Activated gamma-delta T cell treated with Interleukin-2 at 50 U/mL for 16 hours (primary cell): ENCODE measurements around the gene PHF20.
A peak's percentile ranks its signal among the peaks of the same experiment; 100 is the strongest.
"Not testable (repeated sequence)": the region's sequence is repeated elsewhere in the genome, so short reads cannot be mapped to it uniquely, and the experiment has no call there.

Experiments
- DNase-seq: peaks from one replicate; pipeline ENCODE4 v3.0.0-alpha.2; 2020

PHF20 gene

DNA sequence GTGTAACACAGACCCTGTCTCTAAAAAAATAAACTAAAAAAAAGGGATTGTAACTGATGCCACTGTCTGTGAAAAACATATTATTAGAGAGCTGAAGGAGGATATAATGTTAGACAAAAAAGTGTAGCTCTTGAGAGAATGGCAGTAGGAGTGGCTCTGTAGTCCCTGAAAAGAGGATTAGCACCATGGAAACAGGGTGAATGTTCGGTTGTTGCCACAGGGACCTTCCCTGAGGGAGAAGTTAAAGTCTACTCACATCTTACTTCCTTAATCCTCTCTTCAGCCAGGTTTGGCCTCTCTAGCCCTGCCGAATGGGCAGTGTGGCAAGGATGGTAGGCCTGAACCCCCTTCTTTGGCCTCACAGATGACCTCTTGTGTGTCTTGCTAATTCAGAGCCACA is 170.4 kb downstream of the PHF20 start:
- no peak for DNase-seq

DNA sequence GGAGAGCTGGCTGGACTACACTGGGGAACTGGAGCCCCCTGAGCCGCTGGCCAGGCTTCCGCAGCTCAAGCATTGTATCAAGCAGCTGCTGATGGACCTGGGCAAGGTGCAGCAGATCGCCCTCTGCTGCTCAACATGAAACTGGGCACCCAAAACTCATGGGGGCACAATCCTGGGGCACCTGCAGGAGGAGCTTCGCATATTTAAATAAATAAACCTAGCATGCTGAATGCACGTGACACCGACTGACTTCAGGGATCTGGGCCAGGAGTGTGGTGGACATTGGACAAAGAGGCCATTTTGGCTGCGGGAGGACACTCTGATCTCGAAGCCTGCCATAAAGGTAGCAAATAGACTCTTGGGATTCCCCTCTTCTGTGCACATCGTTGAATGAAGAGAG is 175.7 kb downstream of the PHF20 start:
- DNase-seq, result peak; percentile 9

DNA sequence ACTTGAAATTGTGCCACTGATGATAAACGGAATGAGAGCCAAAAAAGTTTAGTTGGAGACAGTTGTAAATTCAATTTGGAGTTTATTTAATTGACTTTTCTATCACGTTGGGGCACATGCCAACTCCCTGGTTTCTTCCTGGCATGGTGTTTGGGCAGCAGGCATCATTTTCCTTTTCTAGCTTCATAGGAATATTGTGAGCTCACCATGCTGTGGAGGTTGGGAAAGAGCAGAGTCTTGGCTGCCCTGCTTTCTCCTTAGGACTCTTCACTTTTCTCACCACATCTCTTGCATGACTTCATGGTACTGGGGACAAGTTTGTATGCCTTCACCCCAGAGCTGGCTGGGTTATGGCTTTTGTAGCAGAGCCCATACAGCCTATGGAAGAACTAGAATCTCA is 176.1 kb downstream of the PHF20 start:
- no peak for DNase-seq

DNA sequence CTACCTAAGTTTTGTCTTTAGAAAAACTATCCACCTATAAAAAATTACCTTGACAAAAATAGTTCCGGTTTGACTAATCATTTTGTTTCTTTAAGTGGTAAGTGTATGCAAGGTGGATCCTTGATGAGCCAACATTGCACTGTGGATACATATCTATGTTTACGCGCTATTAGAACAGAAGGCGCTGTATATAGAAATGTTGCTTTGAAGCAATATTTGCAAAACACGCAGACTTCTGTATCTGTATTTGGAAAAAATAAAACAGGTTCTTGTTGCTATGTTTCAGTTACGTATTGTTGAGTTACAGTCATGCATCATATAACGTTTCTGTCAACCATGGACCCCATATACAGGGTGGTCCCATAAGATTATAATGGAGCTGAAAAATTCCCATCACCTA is 178.3 kb downstream of the PHF20 start:
- no peak for DNase-seq

DNA sequence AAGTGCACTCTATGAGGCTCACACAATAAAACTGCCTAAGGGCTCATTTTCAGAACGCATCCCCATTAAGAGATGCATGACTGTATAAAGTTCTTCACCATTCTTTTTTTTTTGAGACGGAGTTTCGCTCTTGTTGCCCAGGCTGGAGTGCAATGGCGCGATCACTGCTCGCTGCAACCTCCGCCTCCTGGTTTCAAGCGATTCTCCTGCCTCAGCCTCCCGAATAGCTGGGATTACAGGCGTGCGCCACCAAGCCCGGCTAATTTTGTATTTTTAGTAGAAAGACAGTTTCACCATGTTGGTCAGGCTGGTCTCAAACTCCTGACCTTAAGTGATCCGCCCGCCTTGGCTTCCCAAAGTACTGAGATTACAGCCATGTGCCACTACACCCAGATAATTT is 180.3 kb downstream of the PHF20 start:
- not testable (repeated sequence) for DNase-seq

DNA sequence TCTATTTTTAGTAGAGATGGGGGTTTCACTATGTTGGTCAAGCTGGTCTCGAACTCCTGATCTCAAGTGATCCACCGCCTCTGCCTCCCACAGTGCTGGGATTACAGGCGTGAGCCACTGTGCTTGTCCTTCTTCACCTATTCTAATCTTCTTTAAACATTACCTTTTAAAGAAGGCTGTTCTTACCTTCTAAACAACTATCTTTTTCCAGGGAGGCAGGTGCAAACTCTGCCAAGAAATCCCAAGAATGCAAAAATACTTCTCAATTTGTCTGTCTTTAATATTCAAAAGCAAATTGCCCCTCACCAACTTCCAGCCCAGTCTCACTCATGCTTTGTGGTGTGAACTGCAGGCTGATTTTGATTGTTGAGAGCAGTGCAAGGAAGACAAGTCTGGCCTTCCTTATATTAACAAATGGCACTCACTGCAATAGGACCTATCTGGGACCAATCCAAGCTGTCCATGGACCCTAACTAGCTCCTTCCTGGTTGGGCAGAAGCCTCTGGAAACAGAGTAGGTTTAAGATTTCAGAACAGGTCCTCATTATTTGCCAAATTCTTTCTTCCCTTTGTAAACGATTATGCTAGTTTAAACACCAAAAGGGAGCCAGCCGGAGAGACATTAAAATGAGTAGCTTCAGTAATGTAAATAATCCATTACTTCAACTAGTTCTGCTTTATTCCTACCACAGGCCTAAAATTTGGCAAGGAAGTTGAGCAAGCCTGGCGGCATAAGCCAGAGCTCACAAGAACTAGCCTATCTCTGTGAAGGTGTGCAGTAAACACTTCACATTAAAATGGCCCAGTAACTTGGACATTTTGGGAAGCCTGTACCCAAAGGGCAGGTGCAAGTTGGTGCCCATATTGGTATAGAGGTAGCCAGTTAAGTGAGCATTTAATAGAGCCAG is 180.9 kb downstream of the PHF20 start:
- DNase-seq, result no peak

DNA sequence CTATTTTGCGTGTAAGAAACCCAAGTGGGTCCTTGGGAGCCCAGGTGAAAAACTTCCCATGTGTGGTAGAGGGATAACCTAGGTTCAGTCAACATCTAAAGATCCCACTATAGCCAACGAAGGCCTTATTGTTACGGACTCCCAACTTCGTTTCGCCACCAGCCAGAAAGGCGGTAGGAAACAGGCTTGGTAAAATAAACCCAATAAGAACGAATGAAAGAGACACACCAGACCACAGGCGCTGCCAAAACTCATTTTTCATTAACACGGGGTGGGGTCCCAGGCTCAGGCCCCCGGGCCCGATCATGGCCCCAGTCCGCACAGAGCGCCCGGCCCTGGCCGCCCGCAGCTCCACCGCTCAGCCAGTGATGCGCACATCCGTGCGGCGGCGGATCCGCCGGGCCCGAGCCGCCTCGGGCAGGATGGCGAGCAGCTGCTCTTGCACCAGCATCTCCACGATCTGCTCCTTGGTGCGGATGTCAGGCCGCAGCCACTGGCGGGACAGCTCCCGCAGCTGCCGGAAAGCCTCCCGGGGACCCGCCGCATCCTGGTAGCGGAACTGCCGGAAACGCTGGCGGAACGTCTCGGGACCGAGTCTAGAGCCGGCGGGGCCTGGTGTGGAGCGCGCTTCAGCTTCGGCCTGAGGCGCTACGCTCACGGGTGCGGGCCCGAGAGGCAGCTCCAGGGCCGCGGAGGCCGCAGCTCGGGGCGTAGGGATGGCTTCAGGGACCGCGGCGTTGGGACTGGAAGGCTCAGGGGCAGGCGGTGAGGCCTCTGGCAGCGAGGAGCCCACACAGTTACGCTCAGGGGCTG is 181.8 kb downstream of the PHF20 start:
- DNase-seq, result peak; percentile 59

DNA sequence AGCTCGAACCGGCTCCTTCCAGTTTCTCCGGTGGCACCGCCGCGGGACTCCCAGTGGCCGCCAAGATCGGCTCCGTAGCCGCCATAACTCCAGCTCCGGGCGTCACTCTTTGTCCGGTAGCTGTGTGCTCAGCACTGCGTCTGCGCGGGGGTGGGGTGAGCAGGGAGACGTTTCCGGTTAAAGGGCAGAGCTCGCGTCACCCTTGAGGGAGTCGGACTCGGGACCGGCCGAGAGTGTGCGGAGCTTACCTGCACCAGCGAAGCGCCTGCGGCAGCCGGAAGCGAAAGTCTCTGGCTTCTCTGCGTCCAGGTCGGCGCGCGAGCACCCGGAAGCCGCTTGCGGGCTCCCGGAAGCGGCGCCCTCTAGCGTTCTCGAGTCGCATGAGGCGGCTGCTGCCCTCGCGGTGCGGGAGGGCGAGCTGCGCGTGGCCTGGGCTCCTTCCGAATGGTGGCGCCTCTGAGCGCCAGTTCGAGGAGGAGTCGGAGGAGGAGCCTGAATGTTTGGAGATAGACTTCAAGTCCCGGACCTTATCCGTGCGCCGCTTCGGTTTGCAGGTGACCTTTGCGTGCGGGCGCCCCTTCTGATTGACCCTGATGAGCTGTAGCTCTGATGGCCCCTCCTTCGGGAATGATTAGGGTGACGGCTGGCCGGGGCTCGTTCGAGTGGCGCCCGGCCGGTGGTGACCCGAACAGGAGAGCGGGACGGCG is 182.5 kb downstream of the PHF20 start, which contains the start of gene SCAND1:
TSS of gene SCAND1 (minus strand) at position 303 of the 707 bp plus-strand sequence. CDS start at position 85, 218 bp downstream.
- peak; percentile 96 for DNase-seq

DNA sequence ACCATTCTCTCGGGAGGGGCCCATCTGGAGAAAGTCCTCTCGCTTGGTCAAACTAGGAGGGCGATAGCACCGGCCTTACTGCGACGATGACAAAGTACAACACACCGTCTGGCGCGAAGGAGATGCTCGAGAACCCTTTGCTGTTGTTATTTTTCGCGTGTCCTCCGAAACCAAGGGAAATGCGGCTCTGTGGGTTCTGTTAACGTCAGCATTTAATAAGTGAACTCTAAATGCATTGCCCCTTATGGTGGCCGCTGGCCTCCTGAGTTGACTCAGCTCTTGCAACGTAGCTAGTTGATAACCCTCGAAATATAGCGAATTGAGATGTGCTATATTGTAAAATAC is 183.1 kb downstream of the PHF20 start:
- no peak for DNase-seq

DNA sequence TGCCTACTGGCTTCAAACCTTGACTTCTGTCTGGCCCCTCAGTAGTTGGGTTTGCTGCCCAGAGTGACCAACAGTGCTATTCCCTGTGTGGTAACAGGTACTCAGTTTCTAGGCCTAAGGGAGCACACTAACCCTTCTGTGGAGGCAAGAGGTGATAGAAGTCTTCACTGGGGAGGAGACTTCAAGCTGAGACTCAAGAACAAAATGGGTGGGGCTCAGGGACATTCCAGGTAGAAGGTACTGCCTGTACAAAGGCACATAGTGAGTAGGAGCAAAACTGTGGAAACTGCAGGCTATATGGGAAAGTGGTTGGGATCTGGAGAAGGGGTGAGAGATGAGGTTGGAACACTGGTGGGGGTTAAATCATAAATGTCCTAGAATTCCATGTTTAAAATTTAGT is 184.8 kb downstream of the PHF20 start:
- no peak for DNase-seq

DNA sequence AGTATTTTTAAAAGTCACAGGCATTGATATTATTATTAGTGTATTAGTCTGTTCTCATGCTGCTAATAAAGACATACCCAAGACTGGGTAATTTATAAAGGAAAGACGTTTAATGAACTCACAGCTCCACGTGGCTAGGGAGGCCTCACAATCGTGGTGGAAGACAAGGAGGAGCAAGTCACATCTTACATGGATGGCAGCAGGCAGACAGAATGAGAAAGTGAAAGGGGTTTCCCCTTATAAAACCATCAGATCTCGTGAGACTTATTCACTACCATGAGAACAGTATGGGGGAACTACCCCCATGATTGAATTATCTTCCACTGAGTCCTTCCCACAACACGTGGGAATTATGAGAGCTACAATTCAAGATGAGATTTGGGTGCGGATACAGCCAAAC is 187.5 kb downstream of the PHF20 start:
- not testable (repeated sequence) for DNase-seq

DNA sequence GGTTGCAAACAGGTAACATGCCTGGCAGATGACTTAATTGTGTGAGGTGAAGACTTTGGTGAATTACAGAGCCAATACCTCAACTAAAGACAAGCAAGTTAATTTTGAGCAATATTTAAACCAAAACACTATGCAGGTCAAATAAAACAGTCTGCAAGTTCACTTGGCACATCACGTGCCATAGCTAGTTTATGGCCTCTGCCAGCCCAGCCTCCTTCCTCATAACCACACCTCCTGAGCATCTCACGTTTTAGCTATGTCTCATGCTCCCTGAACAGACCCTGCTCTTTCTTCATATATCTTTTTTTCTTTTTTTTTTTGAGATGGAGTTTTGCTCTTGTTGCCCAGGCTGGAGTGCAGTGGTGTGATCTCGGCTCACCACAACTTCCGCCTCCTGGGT is 192.1 kb downstream of the PHF20 start:
- DNase-seq, result no peak

DNA sequence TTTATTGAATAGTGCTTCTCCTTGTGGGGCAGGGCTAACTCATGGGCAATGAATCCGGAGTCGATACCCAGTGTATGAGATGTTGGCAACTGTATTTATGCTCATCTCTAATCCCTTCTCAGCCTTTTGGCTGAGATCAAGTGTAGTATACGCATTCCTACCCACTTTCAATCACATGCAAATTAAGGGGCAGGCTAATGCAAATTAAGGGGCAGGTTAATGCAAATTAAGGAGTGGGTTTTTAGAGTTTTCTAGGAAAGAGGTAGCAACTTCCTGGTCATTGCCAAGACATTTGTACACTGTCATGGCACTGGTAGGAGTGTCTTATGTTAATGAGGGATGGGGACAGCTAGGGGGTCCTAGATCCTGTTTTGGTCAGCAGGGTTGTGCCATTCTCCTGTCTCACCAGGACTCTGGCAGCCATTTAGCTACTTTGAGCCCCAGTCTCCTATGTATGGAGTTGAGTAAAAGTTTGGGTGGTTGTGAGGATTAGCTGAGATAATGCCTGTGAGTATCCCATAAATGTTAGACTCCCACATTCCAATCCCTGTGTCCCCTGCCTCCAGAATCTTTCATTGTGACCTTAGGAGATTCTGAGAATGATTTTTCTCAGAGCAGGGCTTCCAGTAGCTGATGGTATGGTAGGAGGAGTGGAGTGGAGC is 196.3 kb downstream of the PHF20 start, which contains the start of gene CNBD2:
TSS of gene CNBD2 (plus strand) at position 612 of the 662 bp plus-strand sequence. CDS start 173 bp downstream, outside the sequence.
- no peak for DNase-seq

DNA sequence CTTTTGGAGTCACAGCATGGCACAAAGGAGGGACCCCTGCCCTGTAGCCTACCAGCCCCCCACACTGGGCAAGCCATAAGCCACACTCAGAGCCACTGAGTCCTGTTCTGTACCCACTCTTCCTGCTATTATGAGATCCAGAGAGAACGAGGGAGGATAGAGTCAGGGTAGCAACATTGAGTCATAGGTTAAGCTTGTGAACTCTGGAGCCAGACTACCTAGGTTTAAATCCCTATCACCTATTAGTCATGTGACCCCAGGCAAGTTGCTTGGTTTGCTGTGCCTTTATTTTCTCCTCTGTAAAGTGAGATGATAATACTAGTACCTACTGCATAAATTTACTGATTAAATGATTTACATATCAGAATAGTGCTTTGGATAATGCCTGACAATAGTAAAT is 197.1 kb downstream of the PHF20 start:
- no peak for DNase-seq

DNA sequence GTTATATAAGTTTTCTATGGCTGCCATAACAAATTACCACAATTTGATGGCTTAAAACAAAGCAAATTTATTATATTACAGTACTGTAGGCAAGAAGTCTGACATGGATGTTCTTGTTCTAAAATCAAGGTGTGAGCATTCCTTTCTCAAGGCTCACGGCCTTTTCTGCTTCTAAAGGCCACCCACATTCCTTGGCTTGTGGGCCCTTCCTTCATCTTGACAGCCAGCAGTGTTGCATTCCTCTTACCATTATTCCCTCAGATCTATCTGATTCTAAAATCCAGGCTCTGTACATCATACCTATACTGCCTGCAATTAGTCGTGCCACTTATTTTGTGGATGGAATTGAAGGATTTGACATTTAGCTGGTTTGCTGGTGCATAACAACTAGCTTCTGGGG is 200.2 kb downstream of the PHF20 start:
- no peak for DNase-seq

DNA sequence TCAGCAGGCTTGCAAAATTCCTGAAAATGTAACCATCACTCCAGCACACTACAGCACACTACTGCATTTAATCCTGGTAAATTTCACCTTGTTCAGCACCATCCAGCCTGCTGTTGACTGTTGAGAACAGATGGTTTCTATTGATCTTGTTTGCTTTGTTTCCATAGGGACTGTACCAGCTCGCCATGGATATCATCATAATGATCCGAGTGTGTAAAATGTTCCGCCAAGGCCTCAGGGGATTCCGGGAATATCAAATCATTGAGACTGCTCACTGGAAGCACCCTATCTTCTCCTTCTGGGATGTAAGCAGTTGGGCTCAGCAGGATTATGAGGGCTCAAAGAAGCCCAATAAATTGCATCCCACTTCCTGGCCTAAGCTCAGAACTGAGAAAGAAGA is 200.6 kb downstream of the PHF20 start:
- no peak for DNase-seq

DNA sequence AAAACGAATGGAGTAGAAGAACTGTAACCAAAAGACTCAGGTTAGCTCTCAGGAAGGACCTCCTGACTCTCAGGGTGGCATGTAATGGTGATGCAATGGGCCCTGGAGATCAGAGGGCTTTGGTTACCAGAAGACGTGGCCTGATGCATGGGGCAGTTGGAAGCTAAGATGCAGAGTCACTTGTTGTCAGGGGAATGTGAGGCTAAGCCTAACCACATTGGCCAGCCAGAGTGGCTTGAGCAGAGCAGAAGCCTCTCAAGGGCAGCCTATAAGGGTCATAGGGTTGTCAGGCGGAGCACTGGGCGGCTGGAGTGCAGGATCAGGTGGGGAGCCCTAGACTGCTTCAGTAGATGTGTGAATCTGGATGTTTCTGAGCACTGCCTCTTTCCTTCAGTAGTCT is 202.4 kb downstream of the PHF20 start:
- DNase-seq, result no peak

DNA sequence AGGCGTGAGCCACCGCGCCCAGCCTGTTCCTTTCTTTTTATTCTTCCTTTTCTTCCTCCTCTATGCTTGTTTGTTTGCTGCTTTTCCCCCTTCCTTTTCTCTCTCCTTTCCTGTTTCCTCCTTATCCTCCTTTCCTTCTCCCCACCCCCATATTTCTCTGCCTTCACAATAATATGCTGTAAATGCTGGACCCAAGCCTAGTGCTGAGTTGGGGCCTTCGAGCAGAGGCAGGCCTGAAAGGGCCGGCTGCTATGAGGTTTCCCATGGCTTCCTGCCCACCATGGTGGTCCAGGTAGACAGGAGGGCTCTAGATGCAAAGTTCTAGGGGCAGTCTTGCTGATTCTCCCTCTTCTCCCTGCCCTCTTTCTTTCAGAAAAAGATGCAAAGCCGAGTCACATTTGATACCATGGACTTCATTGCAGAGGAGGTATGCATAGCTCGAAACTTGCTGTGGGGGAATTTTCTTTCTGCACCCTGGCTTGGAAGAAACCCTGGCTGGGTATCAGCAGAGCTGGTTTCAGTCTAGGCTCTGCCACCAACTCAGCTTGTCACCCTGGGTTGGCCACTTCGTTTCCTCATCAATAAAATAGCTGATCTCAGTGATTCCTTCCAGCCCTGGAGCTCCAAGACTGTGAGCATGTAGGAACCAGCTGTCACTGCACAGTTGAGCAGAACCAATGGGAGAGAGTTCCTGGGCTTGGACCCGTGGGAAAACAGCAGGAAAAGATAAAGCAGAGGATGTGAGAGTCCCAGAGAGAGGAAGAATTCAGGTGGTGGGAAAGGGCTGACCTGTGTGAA is 204.0 kb downstream of the PHF20 start:
- DNase-seq, result no peak

DNA sequence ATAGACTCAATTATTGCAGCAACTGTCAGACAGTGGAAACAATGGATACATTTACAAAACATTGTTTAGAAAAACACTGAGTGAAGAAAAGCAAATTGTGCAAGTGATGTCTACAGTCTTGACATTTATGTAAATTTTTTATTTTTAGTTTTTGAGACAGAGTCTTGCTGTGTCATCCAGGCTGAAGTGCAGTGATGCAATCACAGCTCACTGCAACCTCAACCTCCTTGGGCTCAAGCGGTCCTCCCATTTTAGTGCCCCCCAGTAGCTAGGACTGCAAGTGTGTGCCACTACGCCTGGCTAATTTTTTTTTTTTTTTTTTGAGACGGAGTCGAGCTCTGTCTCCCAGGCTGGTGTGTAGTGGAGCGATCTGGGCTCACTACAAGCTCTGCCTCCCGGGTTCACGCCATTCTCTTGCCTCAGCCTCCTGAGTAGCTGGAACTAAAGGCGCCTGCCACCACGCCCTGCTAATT is 206.3 kb downstream of the PHF20 start:
- DNase-seq, result no peak

DNA sequence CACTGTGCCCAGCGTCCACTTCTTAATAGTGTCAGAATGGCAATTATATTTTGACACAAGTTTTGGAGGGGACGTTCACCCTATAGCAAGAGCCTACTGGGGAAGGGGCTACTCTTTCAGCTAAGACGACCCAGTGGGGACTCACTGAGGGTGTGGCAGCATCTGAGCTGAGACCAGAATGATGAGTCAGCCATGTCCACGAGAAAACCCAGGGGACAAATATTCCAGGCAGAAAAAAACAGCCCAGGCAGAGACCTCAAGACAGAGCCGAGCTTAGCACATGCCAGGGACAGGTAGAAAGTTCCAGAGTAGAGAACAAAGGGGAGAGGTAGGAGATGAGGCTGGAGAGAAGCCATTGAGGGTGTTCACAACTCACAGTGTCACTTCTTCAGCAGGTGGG is 207.7 kb downstream of the PHF20 start:
- no peak for DNase-seq

DNA sequence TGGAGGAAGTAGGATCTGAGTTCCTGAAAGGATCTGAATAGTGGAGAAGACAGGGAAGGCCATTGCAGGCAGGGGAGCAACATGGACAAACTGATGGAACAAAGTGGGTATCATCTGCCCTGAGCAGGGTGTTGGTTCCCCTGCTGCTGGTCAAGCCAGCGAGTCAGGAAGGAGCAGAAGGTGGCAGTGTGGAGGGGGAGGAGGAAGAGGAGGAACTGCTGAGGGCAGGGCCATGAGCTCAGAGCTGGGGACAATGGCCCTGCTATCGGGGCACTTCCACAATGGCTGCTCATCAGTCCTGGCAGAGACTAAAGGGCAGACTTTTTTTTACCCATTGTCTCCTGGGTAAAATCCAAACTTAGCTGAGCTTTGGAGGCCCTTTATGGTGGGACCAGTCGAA is 210.2 kb downstream of the PHF20 start:
- no peak for DNase-seq

DNA sequence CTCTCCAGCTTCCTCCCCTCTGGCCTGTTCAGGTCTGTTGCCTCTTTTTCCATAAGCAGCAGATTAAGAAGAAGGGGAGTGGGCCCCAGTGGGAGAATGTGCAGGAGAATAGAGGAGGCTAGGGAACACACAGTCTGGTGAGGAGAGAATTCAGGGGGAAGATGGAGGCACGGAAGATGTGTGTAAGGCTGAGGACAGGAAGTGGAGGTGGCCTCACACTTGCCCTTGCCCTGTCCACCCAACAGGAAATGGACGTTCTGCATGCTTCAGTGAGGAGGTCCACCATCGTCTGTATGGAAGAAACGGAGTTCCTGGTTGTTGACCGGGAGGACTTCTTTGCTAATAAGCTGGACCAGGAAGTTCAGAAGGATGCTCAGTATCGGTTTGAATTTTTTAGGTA is 212.6 kb downstream of the PHF20 start:
- no peak for DNase-seq
